ENCODE results near the gene SLC25A51.

DNA sequence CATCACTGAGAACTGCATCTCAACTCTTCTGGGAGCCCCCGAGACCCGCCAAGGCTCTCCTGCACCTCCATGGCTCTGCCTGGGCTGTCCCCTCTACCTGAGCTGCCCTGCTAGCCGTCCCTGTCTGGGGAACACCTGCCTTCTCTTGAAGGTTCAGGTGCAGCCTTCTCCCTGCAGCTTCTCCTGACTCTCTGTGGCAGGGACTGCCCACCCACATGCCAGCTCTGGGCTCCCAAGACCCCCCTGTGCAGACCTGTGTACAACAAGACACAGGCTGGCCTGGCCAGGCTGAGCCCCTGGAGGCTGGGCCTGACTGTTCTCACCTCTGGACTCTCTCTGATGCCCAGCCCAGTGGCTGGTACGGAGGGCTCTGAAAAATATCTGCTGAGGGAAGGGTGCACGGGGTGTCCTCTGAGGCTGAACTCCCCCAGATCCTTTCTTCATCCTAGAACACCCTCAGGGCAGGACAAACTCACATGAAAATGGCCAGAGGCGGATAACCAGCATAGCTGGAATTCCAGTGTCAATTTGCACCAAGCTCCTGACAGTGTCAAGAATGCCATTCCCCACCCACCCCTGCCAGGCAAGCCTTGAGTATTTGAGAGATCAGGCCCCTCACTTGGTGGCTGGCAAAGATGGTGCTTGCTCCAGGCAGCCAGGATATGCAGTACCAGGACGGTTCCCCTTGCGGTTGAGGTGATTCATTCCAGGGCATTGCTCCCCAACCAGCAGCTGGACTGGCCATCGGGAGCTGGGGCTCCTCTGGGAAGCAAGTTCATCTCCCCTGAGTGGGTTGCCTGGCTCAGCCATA lies 40.9 kb upstream of the SLC25A51 start:
- TF ChIP-seq, protein P1, sequence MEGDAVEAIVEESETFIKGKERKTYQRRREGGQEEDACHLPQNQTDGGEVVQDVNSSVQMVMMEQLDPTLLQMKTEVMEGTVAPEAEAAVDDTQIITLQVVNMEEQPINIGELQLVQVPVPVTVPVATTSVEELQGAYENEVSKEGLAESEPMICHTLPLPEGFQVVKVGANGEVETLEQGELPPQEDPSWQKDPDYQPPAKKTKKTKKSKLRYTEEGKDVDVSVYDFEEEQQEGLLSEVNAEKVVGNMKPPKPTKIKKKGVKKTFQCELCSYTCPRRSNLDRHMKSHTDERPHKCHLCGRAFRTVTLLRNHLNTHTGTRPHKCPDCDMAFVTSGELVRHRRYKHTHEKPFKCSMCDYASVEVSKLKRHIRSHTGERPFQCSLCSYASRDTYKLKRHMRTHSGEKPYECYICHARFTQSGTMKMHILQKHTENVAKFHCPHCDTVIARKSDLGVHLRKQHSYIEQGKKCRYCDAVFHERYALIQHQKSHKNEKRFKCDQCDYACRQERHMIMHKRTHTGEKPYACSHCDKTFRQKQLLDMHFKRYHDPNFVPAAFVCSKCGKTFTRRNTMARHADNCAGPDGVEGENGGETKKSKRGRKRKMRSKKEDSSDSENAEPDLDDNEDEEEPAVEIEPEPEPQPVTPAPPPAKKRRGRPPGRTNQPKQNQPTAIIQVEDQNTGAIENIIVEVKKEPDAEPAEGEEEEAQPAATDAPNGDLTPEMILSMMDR (IDR thresholded peaks at IDR 0.05) = no peak
- no peak for TF ChIP-seq TFCP2L1 (CRISPR knock-in tag; IDR thresholded peaks at IDR 0.05)
- TF ChIP-seq, protein P2, sequence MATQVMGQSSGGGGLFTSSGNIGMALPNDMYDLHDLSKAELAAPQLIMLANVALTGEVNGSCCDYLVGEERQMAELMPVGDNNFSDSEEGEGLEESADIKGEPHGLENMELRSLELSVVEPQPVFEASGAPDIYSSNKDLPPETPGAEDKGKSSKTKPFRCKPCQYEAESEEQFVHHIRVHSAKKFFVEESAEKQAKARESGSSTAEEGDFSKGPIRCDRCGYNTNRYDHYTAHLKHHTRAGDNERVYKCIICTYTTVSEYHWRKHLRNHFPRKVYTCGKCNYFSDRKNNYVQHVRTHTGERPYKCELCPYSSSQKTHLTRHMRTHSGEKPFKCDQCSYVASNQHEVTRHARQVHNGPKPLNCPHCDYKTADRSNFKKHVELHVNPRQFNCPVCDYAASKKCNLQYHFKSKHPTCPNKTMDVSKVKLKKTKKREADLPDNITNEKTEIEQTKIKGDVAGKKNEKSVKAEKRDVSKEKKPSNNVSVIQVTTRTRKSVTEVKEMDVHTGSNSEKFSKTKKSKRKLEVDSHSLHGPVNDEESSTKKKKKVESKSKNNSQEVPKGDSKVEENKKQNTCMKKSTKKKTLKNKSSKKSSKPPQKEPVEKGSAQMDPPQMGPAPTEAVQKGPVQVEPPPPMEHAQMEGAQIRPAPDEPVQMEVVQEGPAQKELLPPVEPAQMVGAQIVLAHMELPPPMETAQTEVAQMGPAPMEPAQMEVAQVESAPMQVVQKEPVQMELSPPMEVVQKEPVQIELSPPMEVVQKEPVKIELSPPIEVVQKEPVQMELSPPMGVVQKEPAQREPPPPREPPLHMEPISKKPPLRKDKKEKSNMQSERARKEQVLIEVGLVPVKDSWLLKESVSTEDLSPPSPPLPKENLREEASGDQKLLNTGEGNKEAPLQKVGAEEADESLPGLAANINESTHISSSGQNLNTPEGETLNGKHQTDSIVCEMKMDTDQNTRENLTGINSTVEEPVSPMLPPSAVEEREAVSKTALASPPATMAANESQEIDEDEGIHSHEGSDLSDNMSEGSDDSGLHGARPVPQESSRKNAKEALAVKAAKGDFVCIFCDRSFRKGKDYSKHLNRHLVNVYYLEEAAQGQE (IDR thresholded peaks at IDR 0.05) = no peak
- TF ChIP-seq EP300 (IDR thresholded peaks at IDR 0.05) = no peak
- TF ChIP-seq HMGXB4 (CRISPR knock-in tag; IDR thresholded peaks at IDR 0.05; ENCODE audit: borderline replicate concordance) = no peak
- no peak for TF ChIP-seq CHD2 (IDR thresholded peaks at IDR 0.05; ENCODE audit: low read length, partially characterized antibody)
- no peak for TF ChIP-seq RAD21 (conservative IDR thresholded peaks at IDR 0.05 in 1 of 2, IDR thresholded peaks at IDR 0.05 in 1 of 2)

Measured in A549 (cell line).